AG04450 (cell line): ENCODE results near the gene CD48. TPM values are rescaled to one million over a fixed set of nuclear protein-coding genes. Genes with fewer than 3 reads are reported as not detected.
"Not testable (repeated sequence)": the region's sequence is repeated elsewhere in the genome, so short reads cannot be mapped to it uniquely, and the experiment has no call there.

ENCODE experiments used
- CTCF ChIA-PET: fragments of 300-600, 350-600 bp; formaldehyde crosslinking; extraction: SDS; loops from one replicate; lab custom pipeline; 2022; ENCODE audit warnings: antibody characterized with exemption, inconsistent platforms; lab: Charles Lee
- POLR2A ChIA-PET: fragments of 350-600 bp; formaldehyde crosslinking; extraction: SDS; loops from one replicate; lab custom pipeline; 2021; ENCODE audit warnings: antibody characterized with exemption, inconsistent platforms; lab: Yijun Ruan, JAX
- DNase-seq: peaks from one replicate; pipeline ENCODE4 v3.0.0-alpha.2; 2011; ENCODE audit warnings: low read depth, low spot score
- H3K27ac ChIP-seq: one replicate; pipeline ENCODE4 v1.5.1; 2012; ENCODE audit warnings: low read depth, low read length, control low read depth
- H3K27me3 ChIP-seq: one replicate; pipeline ENCODE4 v1.6.0; 2012; ENCODE audit warnings: low read length; ENCODE audit not compliant: control insufficient read depth, insufficient read depth
- H3K4me3 ChIP-seq: 2 replicates; pipeline ENCODE4 v1.5.1; 2011; ENCODE audit warnings: mild to moderate bottlenecking, low read depth, low read length, control low read depth
- H3K9me3 ChIP-seq: 2 replicates; pipeline ENCODE4 v1.5.1; 2012; ENCODE audit warnings: low read length; ENCODE audit not compliant: control insufficient read depth, insufficient read depth
- polyA plus RNA-seq: library from polyadenylated mRNA; depleted of rRNA; stranded (reverse); fragments of >200 nt; gene quantifications from 2 replicates; pipeline ENCODE4 v1.2.3, GENCODE V29; 2011
- TF ChIP-seq, protein P1 (sequence below): IDR thresholded peaks from 2 replicates; pipeline ENCODE4 v1.5.1; 2011; ENCODE audit warnings: low read depth, low read length, control low read depth, inconsistent platforms

CD48 gene
- polyA plus RNA-seq, 1 experiment = not detected

DNA sequence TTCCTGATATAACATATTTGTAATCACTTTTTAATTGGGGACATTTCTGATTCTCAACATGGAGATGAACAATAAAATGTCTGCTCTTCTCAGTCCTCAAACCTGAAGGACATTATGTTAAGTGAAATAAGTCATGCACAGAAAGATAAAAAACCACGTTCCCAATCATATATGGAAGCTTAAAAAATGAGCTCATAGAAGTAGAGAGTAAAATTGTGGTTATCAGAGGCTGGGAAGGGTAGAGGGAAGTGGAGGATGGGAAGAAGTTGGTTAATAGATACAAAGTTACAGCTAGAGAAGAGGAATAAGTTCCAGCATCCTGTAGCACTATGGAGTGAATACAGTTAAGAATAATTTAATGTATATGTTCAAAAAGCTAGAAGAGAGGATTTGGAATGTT is 1.5 kb upstream of the CD48 start:
- CTCF ChIA-PET = no interaction called here
- no peaks in the 10 kb centered on the region for H3K9me3 ChIP-seq
- peaks cover 3% of the 10 kb centered on the region for H3K27me3 ChIP-seq
- TF ChIP-seq, protein P1, sequence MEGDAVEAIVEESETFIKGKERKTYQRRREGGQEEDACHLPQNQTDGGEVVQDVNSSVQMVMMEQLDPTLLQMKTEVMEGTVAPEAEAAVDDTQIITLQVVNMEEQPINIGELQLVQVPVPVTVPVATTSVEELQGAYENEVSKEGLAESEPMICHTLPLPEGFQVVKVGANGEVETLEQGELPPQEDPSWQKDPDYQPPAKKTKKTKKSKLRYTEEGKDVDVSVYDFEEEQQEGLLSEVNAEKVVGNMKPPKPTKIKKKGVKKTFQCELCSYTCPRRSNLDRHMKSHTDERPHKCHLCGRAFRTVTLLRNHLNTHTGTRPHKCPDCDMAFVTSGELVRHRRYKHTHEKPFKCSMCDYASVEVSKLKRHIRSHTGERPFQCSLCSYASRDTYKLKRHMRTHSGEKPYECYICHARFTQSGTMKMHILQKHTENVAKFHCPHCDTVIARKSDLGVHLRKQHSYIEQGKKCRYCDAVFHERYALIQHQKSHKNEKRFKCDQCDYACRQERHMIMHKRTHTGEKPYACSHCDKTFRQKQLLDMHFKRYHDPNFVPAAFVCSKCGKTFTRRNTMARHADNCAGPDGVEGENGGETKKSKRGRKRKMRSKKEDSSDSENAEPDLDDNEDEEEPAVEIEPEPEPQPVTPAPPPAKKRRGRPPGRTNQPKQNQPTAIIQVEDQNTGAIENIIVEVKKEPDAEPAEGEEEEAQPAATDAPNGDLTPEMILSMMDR = no peak
- POLR2A ChIA-PET = no interaction called here
- DNase-seq = no peak
- H3K27ac ChIP-seq = no peak overlapping the region
- H3K4me3 ChIP-seq = no peak overlapping the region

DNA sequence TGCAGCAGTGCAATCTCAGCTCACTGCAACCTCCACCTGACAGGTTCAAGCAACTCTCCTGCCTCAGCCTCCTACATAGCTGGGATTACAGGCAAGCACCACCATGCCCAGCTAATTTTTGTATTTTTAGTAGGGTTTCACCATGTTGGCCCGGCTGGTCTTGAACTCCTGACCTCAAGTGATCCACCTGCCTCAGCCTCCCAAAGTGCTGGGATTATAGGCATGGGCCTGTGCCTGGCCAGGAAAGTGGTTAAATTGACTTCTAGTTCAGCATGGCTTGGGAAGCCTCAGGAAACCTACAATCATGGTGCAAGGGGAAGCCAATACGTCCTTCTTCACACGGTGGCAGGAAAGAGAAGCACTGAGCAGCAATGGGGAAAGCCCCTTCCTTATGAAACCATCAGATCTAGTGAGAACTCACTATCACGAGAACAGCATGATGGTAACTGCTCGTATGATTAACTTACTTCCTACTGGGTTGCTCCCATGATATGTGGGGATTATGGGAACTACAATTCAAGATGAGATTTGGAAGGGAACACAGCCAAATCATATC is 981 bp upstream of the CD48 start:
- DNase-seq, H3K4me3 ChIP-seq, H3K27ac ChIP-seq, CTCF ChIA-PET, H3K9me3 ChIP-seq, POLR2A ChIA-PET, H3K27me3 ChIP-seq: not testable (repeated sequence)

DNA sequence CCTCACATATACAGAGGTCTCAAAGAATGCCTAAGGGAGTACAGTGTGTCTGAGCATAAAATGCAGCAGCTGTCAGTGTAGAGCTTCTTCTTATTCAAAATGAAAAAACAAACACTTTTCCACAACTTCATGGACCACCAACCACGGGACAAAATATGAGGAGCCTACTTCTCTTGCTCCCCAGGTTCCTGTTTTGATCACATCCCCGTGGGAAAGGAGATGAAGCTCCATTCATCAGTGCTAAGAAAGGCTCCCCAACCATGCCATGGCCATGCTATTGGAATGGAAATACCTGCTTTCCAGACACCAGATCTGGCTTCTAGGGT is 383 bp downstream of the CD48 start:
- no peak for DNase-seq
- H3K9me3 ChIP-seq = no peaks in the 10 kb centered on the region
- TF ChIP-seq, protein P1 = no peak
- no peak overlapping the region for H3K27ac ChIP-seq
- peaks cover 3% of the 10 kb centered on the region for H3K27me3 ChIP-seq
- ChIA-PET POLR2A (no interaction called here), CTCF (no interaction called here)
- no peak overlapping the region for H3K4me3 ChIP-seq

DNA sequence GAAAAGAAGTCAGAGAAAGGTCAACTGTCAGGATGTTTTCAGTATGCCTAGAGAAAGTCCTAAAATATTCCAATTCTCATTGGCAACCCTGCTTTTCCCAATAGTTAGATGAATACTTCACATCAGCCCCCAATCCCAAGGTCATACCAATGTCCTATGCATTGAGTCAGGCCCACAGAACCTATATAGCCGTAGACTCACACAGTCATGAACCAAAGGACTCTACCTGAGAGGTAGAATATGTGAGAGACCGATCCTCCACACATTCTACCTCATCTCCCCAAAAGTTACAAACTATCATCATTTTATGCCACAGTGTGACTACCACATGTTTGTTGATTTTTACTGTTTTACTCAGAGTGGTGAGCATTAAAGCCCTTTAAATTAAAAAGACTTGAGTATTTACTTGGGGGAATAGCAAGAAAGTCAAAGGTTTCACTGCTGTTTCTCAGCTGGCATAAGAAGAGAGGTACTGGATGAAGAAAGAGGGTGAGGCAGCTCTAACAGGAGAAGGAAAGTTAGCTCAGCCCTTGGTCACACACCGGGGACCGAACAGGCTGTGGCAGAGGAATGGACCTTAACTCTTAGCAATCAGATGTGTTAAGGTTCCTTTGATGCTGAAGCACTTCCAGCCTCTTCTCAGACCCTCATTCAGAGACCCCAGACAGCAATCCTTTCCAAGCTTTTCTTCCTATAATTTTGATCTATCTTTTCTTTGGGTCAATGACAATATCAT is 937 bp downstream of the CD48 start:
- ChIA-PET POLR2A (no interaction called here), CTCF (no interaction called here)
- H3K27me3 ChIP-seq = peaks cover 3% of the 10 kb centered on the region
- DNase-seq = no peak
- no peaks in the 10 kb centered on the region for H3K9me3 ChIP-seq
- TF ChIP-seq, protein P1 = no peak
- no peak overlapping the region for H3K27ac ChIP-seq
- H3K4me3 ChIP-seq = no peak overlapping the region

DNA sequence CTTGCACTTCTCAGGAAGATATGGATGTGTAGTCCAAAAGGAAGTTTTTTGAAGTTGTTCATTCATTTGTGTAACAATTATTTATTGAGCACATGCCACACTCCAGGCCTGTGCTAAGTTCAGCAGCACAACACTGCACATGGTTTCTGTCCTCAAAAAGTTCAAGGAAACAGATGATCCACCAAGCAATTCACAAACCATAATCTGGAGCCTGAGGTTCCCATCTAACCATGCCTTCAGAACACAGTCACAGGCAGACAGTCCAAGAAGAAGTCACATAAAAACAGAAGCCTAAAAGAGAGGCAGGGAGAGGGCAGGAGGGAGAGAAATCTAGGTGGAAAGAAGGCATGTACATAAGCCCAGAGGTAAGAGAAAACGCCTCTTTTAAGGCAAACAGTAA is 1.9 kb downstream of the CD48 start:
- no peak for DNase-seq
- POLR2A ChIA-PET = no interaction called here
- CTCF ChIA-PET = no interaction called here

More for the DNA sequence above, 1.9 kb downstream of the CD48 start:
- H3K27me3 ChIP-seq = peaks cover 3% of the 10 kb centered on the region
- H3K27ac ChIP-seq = no peak overlapping the region
- H3K9me3 ChIP-seq = no peaks in the 10 kb centered on the region
- no peak overlapping the region for H3K4me3 ChIP-seq
- TF ChIP-seq, protein P1 = no peak
